Activated CD4-positive, alpha-beta memory T cell treated with anti-CD3 and anti-CD28 coated beads, Interleukin-2, amount 10 ng/mL, durations not matched to agents 7 days and 5 days (primary cell): ENCODE measurements around the gene RBBP5. TPM values are rescaled to one million over a fixed set of nuclear protein-coding genes. Genes with fewer than 3 reads are reported as not detected.

Experiments used
- CTCF ChIA-PET: fragments of 350-600 bp; sonication (Branson Sonifier 250); formaldehyde crosslinking; loops from one replicate; lab custom pipeline; 2021; ENCODE audit warnings: antibody characterized with exemption, inconsistent platforms; lab: Charles Lee
- POLR2A ChIA-PET: fragments of 350-600 bp; sonication (Branson Sonifier 250); formaldehyde crosslinking; loops from one replicate; lab custom pipeline; 2021; ENCODE audit warnings: antibody characterized with exemption; lab: Charles Lee
- DNase-seq: peaks from one replicate; pipeline ENCODE4 v3.0.0-alpha.2; 2020
- H3K27ac Mint-ChIP-seq: one replicate; pipeline ENCODE4 v1.8.0; 2021; ENCODE audit warnings: mild to moderate bottlenecking, mixed read lengths
- H3K27me3 Mint-ChIP-seq: one replicate; pipeline ENCODE4 v1.8.0; 2021; ENCODE audit warnings: mixed read lengths
- H3K36me3 Mint-ChIP-seq: one replicate; pipeline ENCODE4 v1.8.0; 2021; ENCODE audit warnings: low read depth, mixed read lengths
- H3K4me1 Mint-ChIP-seq: one replicate; pipeline ENCODE4 v1.8.0; 2021; ENCODE audit warnings: mixed read lengths
- H3K4me3 Mint-ChIP-seq: one replicate; pipeline ENCODE4 v1.8.0; 2021; ENCODE audit warnings: mild to moderate bottlenecking, mixed read lengths
- H3K9me3 Mint-ChIP-seq: one replicate; pipeline ENCODE4 v1.8.0; 2021; ENCODE audit warnings: mixed read lengths
- total RNA-seq, 2 experiments: library from RNA; stranded (reverse); gene quantifications; one replicate each; pipeline ENCODE4 v1.2.3, GENCODE V29; 2021

The RBBP5 gene
- total RNA-seq, 2 experiments from 2014 or later, result 19.5 to 20.3 TPM

DNA sequence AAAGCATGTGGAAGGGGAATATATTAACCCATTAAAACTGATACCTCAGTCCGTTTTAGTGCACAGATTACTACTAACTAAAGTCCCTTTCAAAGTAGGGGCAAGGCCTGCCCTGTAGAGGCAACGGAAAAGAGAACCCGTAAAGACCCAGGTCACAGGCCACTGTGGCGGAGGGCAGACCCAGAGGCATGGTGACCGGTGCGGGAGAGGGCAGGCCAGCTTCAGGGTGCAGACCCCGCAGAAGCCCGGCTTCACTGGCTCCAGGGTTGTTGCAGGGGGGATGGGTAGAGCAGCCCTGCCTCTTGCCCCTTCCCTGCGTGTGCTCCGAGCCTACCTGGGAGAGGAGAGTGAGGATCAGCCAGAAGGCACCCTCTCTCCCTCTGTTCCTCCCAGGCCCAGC lies 61.0 kb downstream of the RBBP5 start:
- no peaks in the 10 kb centered on the region for H3K36me3 Mint-ChIP-seq

GRCh38 chr1:205059660-205060059 lies 62.1 kb downstream of the RBBP5 start:
- H3K4me1 Mint-ChIP-seq, result no peaks in the 10 kb centered on the region
- ChIA-PET CTCF (interaction anchor here (0.6 to 4.4 kb wide), 3 partner anchors 17 to 195 kb away, joined by 3 to 34 read pairs (median 3); no protein-coding TSS in a partner anchor), POLR2A (no interaction called here)
- H3K36me3 Mint-ChIP-seq, result no peaks in the 10 kb centered on the region
- H3K4me3 Mint-ChIP-seq, result no peak overlapping the region
- no peak for DNase-seq
- no peak overlapping the region for H3K27ac Mint-ChIP-seq
- H3K27me3 Mint-ChIP-seq, result no peaks in the 10 kb centered on the region
- no peaks in the 10 kb centered on the region for H3K9me3 Mint-ChIP-seq

More for the DNA sequence above, 61.0 kb downstream of the RBBP5 start:
- DNase-seq, result no peak
- POLR2A ChIA-PET, result no interaction called here
- CTCF ChIA-PET, result interaction anchor here (0.7 to 4.4 kb wide), 20 partner anchors 8 to 230 kb away, joined by 3 to 70 read pairs (median 12); partner anchors contain the start of gene TMCC2
- H3K27me3 Mint-ChIP-seq, result no peaks in the 10 kb centered on the region
- no peaks in the 10 kb centered on the region for H3K9me3 Mint-ChIP-seq
- H3K4me3 Mint-ChIP-seq, result no peak overlapping the region
- H3K4me1 Mint-ChIP-seq, result no peaks in the 10 kb centered on the region
- no peak overlapping the region for H3K27ac Mint-ChIP-seq

DNA sequence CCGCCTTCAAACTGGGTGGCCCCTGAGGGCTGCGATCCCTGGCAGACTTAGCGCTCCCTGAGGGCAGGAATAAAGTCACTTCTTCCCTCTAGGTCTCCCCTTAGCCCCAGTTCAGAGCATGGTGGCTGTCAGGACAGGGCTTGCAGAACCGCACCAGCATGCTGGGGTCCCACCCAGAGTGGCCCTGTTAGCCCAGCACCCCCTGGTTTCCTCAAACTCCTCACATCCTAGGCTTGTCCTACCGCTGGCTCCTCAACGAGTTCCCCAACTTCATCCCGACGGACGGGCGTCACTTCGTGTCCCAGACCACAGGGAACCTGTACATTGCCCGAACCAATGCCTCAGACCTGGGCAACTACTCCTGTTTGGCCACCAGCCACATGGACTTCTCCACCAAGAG lies 62.9 kb downstream of the RBBP5 start:
- H3K4me1 Mint-ChIP-seq, result no peaks in the 10 kb centered on the region
- no peaks in the 10 kb centered on the region for H3K27me3 Mint-ChIP-seq
- no peaks in the 10 kb centered on the region for H3K9me3 Mint-ChIP-seq
- H3K27ac Mint-ChIP-seq, result no peak overlapping the region
- ChIA-PET POLR2A (no interaction called here), CTCF (no interaction called here)
- no peak for DNase-seq
- no peaks in the 10 kb centered on the region for H3K36me3 Mint-ChIP-seq
- no peak overlapping the region for H3K4me3 Mint-ChIP-seq

- no peak for DNase-seq
- ChIA-PET CTCF (no interaction called here), POLR2A (no interaction called here)
- no peaks in the 10 kb centered on the region for H3K27me3 Mint-ChIP-seq
- H3K9me3 Mint-ChIP-seq, result no peaks in the 10 kb centered on the region
- no peak overlapping the region for H3K27ac Mint-ChIP-seq
- no peaks in the 10 kb centered on the region for H3K36me3 Mint-ChIP-seq
- H3K4me1 Mint-ChIP-seq, result no peaks in the 10 kb centered on the region
- H3K4me3 Mint-ChIP-seq, result no peak overlapping the region
Measured at GRCh38 chr1:205057808-205058575, 63.8 kb downstream of the RBBP5 start.

GRCh38 chr1:205056956-205057568 lies 64.7 kb downstream of the RBBP5 start:
- CTCF ChIA-PET, result no interaction called here
- Mint-ChIP-seq H3K9me3 (no peaks in the 10 kb centered on the region), H3K4me1 (no peaks in the 10 kb centered on the region), H3K27ac (no peak overlapping the region), H3K36me3 (no peaks in the 10 kb centered on the region), H3K4me3 (no peak overlapping the region), H3K27me3 (no peaks in the 10 kb centered on the region)
- POLR2A ChIA-PET, result no interaction called here
- no peak for DNase-seq

DNA sequence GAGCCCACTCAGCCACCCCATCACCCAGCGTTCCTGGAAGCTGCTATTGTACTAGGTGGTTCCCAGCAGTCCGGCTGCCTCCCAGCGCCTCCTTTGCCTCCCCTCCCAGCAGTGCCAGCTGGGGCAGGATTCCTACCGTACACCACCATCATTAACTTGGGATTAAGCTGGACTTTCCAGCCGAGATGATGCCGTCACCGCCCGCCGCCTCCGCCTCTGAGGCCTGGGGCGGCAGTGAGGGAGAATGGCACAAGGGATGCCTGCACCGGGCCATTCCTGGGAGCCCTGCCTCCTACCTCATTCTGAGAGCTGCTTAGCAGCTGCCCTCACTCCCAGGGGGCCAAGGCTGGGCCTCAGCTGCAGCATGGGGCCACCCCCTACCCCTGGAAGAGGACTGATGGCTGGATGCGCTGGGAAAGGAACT lies 65.6 kb downstream of the RBBP5 start:
- Mint-ChIP-seq H3K4me1 (no peaks in the 10 kb centered on the region), H3K27ac (no peak overlapping the region), H3K4me3 (no peak overlapping the region), H3K36me3 (no peaks in the 10 kb centered on the region), H3K27me3 (no peaks in the 10 kb centered on the region), H3K9me3 (no peaks in the 10 kb centered on the region)
- CTCF ChIA-PET, result no interaction called here
- DNase-seq, result no peak
- POLR2A ChIA-PET, result no interaction called here

GRCh38 chr1:205054013-205054412 lies 67.8 kb downstream of the RBBP5 start:
- no peaks in the 10 kb centered on the region for H3K9me3 Mint-ChIP-seq
- no peak for DNase-seq
- H3K4me1 Mint-ChIP-seq, result no peaks in the 10 kb centered on the region
- no peaks in the 10 kb centered on the region for H3K36me3 Mint-ChIP-seq
- H3K27me3 Mint-ChIP-seq, result no peaks in the 10 kb centered on the region
- ChIA-PET CTCF (no interaction called here), POLR2A (no interaction called here)
- no peak overlapping the region for H3K27ac Mint-ChIP-seq
- no peak overlapping the region for H3K4me3 Mint-ChIP-seq

DNA sequence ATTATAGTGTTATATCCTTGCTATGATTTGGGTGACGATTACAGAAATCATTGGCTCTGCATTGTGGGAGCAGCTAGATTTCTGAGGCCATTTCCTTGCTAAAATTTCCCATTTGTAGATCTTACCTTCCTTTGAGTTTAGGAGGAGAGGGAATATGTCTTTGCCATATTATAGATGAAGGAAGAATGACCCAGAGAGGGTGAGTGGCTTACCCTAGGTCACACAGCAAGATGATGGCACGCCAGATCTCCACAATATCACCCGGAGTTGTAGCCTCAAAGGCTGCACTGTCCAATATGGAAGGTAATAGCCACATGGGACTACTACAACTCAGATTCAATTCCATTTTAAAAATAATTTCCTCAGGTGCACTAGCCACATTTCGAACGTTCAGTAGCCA lies 68.5 kb downstream of the RBBP5 start:
- Mint-ChIP-seq H3K27me3 (no peaks in the 10 kb centered on the region), H3K27ac (no peak overlapping the region), H3K36me3 (no peaks in the 10 kb centered on the region), H3K4me3 (no peak overlapping the region), H3K4me1 (no peaks in the 10 kb centered on the region), H3K9me3 (no peaks in the 10 kb centered on the region)
- CTCF ChIA-PET, result interaction anchor here (1.4 to 1.6 kb wide), 2 partner anchors 8 to 9 kb away, joined by 4 to 16 read pairs; no protein-coding TSS in a partner anchor
- no peak for DNase-seq
- POLR2A ChIA-PET, result no interaction called here

DNA sequence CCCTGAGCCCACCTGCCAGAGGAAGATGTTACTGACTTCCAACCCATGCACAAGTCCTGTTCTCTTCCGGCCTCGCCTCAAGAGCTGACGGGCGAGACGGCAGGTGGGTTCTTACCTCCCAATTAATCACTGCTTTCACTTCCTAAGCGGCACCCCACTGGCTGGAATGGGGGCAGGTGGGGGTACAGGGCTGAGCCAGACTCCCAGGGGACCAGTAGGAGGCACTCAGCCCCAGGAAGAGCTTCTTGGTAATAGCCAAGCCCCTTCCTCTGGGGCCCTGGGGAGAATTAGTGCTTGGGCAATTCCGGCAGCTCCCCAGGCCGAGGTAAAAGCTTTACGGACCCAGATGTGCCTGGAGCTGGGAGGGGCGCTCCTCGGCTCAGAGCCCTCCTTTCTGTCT lies 69.1 kb downstream of the RBBP5 start:
- Mint-ChIP-seq H3K9me3 (no peaks in the 10 kb centered on the region), H3K4me1 (no peaks in the 10 kb centered on the region), H3K36me3 (no peaks in the 10 kb centered on the region), H3K27me3 (no peaks in the 10 kb centered on the region), H3K4me3 (no peak overlapping the region), H3K27ac (no peak overlapping the region)
- ChIA-PET CTCF (interaction anchor here (1.1 to 1.6 kb wide), 3 partner anchors 9 to 14 kb away, joined by 3 to 16 read pairs (median 4); no protein-coding TSS in a partner anchor), POLR2A (no interaction called here)
- no peak for DNase-seq

DNA sequence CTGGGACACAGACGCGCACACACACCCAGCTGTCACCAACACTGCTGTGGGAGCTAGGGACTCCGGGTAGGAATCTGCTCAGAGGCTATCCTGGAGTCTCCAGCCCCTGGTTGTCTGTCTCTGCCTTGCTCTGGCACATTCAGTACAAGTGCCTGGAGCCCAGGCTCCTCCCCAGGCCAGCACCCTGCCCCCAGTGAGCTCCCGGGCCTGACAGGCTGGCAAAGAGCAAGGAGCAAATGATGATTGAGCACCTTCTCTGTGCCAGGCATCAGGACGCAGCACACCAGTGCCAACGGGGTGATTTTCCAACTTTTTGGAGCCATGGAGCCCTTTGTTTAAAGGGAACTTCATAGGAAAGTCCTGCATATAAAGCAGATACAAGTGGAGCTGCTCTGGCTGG lies 72.3 kb downstream of the RBBP5 start:
- H3K4me3 Mint-ChIP-seq, result no peak overlapping the region
- POLR2A ChIA-PET, result no interaction called here
- H3K27me3 Mint-ChIP-seq, result peaks cover 20% of the 10 kb centered on the region
- no peak overlapping the region for H3K27ac Mint-ChIP-seq
- DNase-seq, result no peak
- H3K36me3 Mint-ChIP-seq, result no peaks in the 10 kb centered on the region
- H3K9me3 Mint-ChIP-seq, result no peaks in the 10 kb centered on the region
- no peaks in the 10 kb centered on the region for H3K4me1 Mint-ChIP-seq
- CTCF ChIA-PET, result interaction anchor here (2.7 kb wide), 1 partner anchor 12 kb away, joined by 14 read pairs; no protein-coding TSS in a partner anchor

DNA sequence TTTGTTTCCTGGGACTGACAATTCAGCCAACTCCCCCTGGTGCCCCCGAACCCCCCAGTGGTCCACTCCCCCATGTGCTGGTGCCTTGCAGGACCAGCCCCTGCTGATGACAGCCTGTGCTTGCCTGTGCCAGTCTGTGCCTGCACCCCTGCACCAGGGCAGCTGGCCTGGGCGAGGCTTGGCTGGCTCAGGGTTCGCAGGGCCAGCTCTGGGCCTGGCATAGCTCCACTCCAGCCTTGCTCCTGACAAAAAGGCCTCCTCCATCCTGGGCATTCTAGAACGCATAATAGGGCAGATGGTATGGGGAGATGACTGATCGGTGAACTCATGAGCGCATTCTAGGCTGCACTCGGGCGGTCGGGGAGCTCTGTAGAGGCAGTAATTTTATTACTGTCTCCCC lies 73.4 kb downstream of the RBBP5 start:
- Mint-ChIP-seq H3K9me3 (no peaks in the 10 kb centered on the region), H3K36me3 (no peaks in the 10 kb centered on the region)
- POLR2A ChIA-PET, result no interaction called here

DNA sequence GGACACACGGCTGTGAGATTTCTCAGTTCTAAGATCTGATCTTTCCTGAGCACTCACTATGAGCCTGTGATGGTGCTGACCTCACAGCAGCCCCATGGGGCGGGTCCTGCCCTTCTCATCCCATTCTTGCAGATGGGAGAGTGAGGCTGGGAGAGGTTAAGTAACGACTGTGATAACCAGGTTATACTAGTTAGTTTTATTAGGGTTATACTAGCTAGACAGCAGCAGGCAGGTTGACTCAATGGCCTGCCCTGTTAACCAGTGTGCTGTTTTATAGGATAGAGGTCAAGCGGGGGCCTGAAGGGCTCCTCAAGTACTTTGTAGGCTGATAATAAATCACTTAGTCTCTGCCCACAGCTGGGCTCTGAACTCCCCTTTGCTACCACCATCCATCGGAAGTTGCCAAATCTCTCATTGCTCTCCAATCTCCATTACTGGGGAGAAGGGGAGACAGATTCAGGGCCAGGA lies 74.0 kb downstream of the RBBP5 start:
- CTCF ChIA-PET, result interaction anchor here (0.6 to 2.7 kb wide), 2 partner anchors 14 to 541 kb away, joined by 3 to 14 read pairs; no protein-coding TSS in a partner anchor
- Mint-ChIP-seq H3K36me3 (no peaks in the 10 kb centered on the region), H3K27ac (no peak overlapping the region), H3K9me3 (no peaks in the 10 kb centered on the region), H3K4me3 (no peak overlapping the region), H3K4me1 (no peaks in the 10 kb centered on the region), H3K27me3 (peaks cover 29% of the 10 kb centered on the region)
- POLR2A ChIA-PET, result no interaction called here
- no peak for DNase-seq

More for the DNA sequence above, 73.4 kb downstream of the RBBP5 start:
- Mint-ChIP-seq H3K27ac (no peak overlapping the region), H3K4me1 (no peaks in the 10 kb centered on the region), H3K4me3 (no peak overlapping the region), H3K27me3 (peaks cover 27% of the 10 kb centered on the region)
- CTCF ChIA-PET, result interaction anchor here (0.6 to 2.7 kb wide), 2 partner anchors 13 to 540 kb away, joined by 3 to 14 read pairs; no protein-coding TSS in a partner anchor
- no peak for DNase-seq

GRCh38 chr1:205046870-205047269 lies 74.9 kb downstream of the RBBP5 start:
- no peaks in the 10 kb centered on the region for H3K9me3 Mint-ChIP-seq
- H3K4me3 Mint-ChIP-seq, result no peak overlapping the region
- H3K27ac Mint-ChIP-seq, result no peak overlapping the region
- no peaks in the 10 kb centered on the region for H3K36me3 Mint-ChIP-seq
- ChIA-PET CTCF (interaction anchor here (1.0 to 1.1 kb wide), 2 partner anchors 15 to 58 kb away, joined by 3 to 4 read pairs; no protein-coding TSS in a partner anchor), POLR2A (no interaction called here)
- H3K27me3 Mint-ChIP-seq, result peaks cover 38% of the 10 kb centered on the region
- no peak for DNase-seq
- no peaks in the 10 kb centered on the region for H3K4me1 Mint-ChIP-seq
